ENCODE results near the gene SLC26A9. TPM values are rescaled to one million over a fixed set of nuclear protein-coding genes. Genes with fewer than 3 reads are reported as not detected.

Gene SLC26A9
- total RNA-seq, 1 donor = not detected

DNA sequence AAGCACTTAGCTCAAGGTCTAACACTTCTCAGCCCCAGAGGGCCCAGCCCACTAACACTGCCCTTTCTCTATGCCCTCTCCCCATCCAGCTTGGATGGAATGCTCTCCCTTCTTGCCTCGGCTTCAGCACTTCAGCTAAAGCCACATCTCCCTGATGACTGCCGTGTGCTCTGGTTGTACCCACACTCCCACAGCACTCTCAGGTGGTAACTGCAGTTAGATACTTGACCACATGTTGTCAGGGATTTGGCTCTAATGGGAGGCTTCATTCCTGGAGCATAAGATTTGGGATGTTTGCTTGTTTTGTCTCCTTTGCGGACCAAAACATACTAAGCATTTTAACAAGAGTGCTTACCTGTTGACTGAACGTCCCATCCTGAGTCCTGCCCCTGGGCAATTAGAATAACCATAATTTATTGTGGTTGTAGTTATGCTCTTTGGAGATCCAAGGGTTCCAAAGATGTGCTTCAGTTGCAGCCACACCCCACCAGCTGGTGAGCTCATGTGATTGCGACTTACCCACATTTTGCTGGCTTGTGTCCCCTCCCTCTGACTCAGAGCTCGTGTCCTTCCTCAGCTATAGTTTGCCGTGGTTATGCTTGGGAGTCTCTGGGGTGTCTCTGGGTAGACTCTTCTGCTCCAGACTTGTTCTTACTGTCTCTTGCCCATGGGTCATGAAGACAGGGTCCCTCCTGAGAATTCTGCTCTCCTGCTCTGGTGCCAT is 7.7 kb upstream of the SLC26A9 start:
- H3K79me2 ChIP-seq (ENCODE audit: insufficient read depth, low read length) = no peaks in the 10 kb centered on the region
- no peaks in the 10 kb centered on the region for H3K9me3 ChIP-seq (ENCODE audit: low read depth, low read length)
- no peak overlapping the region for H2AFZ ChIP-seq (ENCODE audit: low read length)
- peaks cover 17% of the 10 kb centered on the region for H3K4me1 ChIP-seq (ENCODE audit: insufficient read depth, low read length)
- H3K4me3 ChIP-seq (ENCODE audit: insufficient read depth, low read length) = no peak overlapping the region
- no peaks in the 10 kb centered on the region for H3K36me3 ChIP-seq (ENCODE audit: insufficient read depth, low read length)
- H3K27ac ChIP-seq (ENCODE audit: low read depth, low read length) = peak overlapping the region; percentile 6
- H4K20me1 ChIP-seq (ENCODE audit: insufficient read depth, low read length) = no peaks in the 10 kb centered on the region
- H3K4me2 ChIP-seq (ENCODE audit: insufficient read depth, low read length) = peak overlapping the region; percentile 7
- DNase-seq (ENCODE audit: insufficient read length, low spot score, missing footprints) = peak; percentile 95
- H3K27me3 ChIP-seq (ENCODE audit: insufficient read depth, low read length) = peaks cover 12% of the 10 kb centered on the region
- TF ChIP-seq, protein P1, sequence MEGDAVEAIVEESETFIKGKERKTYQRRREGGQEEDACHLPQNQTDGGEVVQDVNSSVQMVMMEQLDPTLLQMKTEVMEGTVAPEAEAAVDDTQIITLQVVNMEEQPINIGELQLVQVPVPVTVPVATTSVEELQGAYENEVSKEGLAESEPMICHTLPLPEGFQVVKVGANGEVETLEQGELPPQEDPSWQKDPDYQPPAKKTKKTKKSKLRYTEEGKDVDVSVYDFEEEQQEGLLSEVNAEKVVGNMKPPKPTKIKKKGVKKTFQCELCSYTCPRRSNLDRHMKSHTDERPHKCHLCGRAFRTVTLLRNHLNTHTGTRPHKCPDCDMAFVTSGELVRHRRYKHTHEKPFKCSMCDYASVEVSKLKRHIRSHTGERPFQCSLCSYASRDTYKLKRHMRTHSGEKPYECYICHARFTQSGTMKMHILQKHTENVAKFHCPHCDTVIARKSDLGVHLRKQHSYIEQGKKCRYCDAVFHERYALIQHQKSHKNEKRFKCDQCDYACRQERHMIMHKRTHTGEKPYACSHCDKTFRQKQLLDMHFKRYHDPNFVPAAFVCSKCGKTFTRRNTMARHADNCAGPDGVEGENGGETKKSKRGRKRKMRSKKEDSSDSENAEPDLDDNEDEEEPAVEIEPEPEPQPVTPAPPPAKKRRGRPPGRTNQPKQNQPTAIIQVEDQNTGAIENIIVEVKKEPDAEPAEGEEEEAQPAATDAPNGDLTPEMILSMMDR (IDR thresholded peaks at IDR 0.05; ENCODE audit: extremely low read depth, low read depth, low read length) = no peak

DNA sequence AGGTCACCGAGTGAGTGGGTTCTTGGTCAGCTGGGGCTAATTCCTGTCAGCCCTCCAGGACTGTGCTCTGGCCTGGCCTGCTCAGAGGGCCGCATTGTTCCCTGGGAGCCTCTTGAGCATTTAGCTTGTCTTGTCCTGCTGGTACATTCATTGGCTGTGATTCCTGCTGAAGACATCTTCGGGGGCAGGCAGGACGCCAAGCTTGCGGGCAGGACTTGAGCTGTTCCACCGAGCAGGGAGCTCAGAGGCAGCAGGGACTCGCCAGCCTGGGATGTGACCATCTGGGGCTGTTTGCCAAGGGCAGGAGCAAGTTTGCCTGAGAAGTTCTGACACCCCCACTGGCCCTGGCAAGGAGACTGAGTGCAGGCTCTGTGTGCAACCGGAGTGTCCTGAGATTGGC is 7.0 kb upstream of the SLC26A9 start:
- Histone ChIP-seq H3K4me2 (ENCODE audit: insufficient read depth, low read length) (no peak overlapping the region), H2AFZ (ENCODE audit: low read length) (peak overlapping the region; percentile 18), H3K4me1 (ENCODE audit: insufficient read depth, low read length) (peaks cover 17% of the 10 kb centered on the region), H4K20me1 (ENCODE audit: insufficient read depth, low read length) (no peaks in the 10 kb centered on the region), H3K27me3 (ENCODE audit: insufficient read depth, low read length) (peaks cover 15% of the 10 kb centered on the region), H3K36me3 (ENCODE audit: insufficient read depth, low read length) (no peaks in the 10 kb centered on the region), H3K27ac (ENCODE audit: low read depth, low read length) (peak overlapping the region; percentile 6), H3K4me3 (ENCODE audit: insufficient read depth, low read length) (no peak overlapping the region), H3K9me3 (ENCODE audit: low read depth, low read length) (no peaks in the 10 kb centered on the region), H3K79me2 (ENCODE audit: insufficient read depth, low read length) (no peaks in the 10 kb centered on the region)
- TF ChIP-seq, protein P1 (IDR thresholded peaks at IDR 0.05; ENCODE audit: extremely low read depth, low read depth, low read length) = no peak
- peak; percentile 90 for DNase-seq (ENCODE audit: insufficient read length, low spot score, missing footprints)

DNA sequence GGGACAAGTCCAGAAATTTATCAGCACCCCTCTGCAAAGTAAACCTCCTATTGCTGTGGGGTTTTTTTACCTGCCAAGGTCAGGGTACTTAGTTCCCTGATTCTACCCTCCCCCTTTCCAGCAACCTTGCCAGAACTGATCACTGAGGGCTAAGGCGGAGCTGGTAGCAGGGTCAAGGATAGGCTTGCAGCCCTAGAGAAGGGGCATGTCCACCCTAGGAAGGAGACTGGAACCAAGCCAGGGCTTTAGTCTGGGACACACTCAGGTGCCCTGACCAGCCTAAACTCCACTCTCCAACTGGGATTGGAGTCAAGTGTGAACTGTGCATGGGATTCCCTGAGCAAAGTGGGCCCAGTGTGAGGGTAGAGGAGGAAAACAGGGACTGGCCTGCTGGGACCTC is 6.5 kb upstream of the SLC26A9 start:
- peak overlapping the region; percentile 18 for H2AFZ ChIP-seq (ENCODE audit: low read length)
- peak; percentile 32 for DNase-seq (ENCODE audit: insufficient read length, low spot score, missing footprints)
- no peaks in the 10 kb centered on the region for H3K79me2 ChIP-seq (ENCODE audit: insufficient read depth, low read length)
- no peak overlapping the region for H3K27ac ChIP-seq (ENCODE audit: low read depth, low read length)
- peaks cover 17% of the 10 kb centered on the region for H3K4me1 ChIP-seq (ENCODE audit: insufficient read depth, low read length)
- peaks cover 19% of the 10 kb centered on the region for H3K27me3 ChIP-seq (ENCODE audit: insufficient read depth, low read length)
- H3K4me3 ChIP-seq (ENCODE audit: insufficient read depth, low read length) = no peak overlapping the region
- no peaks in the 10 kb centered on the region for H3K9me3 ChIP-seq (ENCODE audit: low read depth, low read length)
- H3K36me3 ChIP-seq (ENCODE audit: insufficient read depth, low read length) = no peaks in the 10 kb centered on the region
- TF ChIP-seq, protein P1 (IDR thresholded peaks at IDR 0.05; ENCODE audit: extremely low read depth, low read depth, low read length) = no peak
- H3K4me2 ChIP-seq (ENCODE audit: insufficient read depth, low read length) = no peak overlapping the region
- no peaks in the 10 kb centered on the region for H4K20me1 ChIP-seq (ENCODE audit: insufficient read depth, low read length)

DNA sequence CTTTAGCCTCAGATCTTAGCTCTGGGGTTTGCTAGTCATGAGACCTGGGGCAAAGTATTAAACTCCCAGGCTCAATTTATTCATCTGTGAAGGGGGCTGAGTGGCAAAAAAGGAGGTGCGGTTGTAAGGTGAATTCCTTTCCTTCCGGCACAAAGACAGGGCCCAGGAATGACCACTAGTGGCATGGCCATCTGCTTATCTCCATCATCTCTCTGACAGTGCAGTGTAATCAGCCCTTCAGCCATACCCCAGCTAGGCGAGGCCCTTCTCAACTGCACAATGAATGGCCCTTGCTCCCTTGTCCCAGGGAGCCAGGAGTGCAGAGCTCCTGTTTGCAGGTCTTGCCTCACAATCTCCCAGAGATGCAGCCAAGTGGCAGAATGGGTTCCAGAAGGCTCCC is 5.6 kb upstream of the SLC26A9 start:
- Histone ChIP-seq H3K27me3 (ENCODE audit: insufficient read depth, low read length) (peaks cover 26% of the 10 kb centered on the region), H3K27ac (ENCODE audit: low read depth, low read length) (no peak overlapping the region), H4K20me1 (ENCODE audit: insufficient read depth, low read length) (no peaks in the 10 kb centered on the region), H3K9me3 (ENCODE audit: low read depth, low read length) (no peaks in the 10 kb centered on the region), H2AFZ (ENCODE audit: low read length) (no peak overlapping the region), H3K4me2 (ENCODE audit: insufficient read depth, low read length) (no peak overlapping the region), H3K36me3 (ENCODE audit: insufficient read depth, low read length) (no peaks in the 10 kb centered on the region), H3K79me2 (ENCODE audit: insufficient read depth, low read length) (no peaks in the 10 kb centered on the region), H3K4me3 (ENCODE audit: insufficient read depth, low read length) (no peak overlapping the region), H3K4me1 (ENCODE audit: insufficient read depth, low read length) (peaks cover 17% of the 10 kb centered on the region)
- no peak for DNase-seq (ENCODE audit: insufficient read length, low spot score, missing footprints)
- TF ChIP-seq, protein P1 (IDR thresholded peaks at IDR 0.05; ENCODE audit: extremely low read depth, low read depth, low read length) = no peak

All from osteoblast (primary cell).